ENCODE results near the gene MYH10.

The MYH10 gene

DNA sequence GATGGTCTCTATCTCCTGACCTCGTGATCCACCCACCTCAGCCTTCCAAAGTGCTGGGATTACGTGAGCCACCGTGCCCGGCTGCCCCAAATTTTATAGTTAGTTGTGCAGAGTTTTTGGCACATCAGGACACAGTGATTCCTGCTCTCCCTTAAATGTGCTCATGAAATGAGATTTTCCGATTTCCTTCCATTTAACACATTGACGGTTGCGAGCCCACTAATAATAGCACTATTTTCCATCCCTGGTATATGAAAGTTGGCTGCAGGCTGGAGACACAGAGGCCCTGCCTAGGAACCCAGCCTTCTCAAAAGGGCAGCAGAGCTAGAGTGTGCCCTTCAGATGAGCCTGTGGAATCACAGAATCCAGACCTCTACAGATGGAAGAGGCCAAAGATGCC is 17.4 kb upstream of the MYH10 start:
- DNase-seq = no peak

DNA sequence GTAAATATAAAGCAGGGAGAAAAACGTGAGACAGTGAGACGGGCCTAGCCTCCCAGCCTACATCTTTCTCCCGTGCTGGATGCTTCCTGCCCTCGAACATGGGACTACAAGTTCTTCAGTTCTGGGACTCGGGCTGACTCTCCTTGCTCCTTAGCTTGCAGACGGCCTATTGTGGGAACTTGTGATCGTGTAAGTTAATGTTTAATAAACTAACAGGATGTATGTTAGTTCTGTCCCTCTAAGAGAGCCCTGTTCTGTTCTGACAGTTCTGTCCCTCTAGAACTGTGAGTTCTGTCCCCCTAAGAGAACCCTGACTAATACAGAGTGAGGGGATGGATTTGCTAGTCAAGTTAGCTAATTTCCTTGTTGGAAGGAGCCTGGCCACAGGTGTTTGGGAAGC is 16.7 kb upstream of the MYH10 start:
- no peak for DNase-seq

DNA sequence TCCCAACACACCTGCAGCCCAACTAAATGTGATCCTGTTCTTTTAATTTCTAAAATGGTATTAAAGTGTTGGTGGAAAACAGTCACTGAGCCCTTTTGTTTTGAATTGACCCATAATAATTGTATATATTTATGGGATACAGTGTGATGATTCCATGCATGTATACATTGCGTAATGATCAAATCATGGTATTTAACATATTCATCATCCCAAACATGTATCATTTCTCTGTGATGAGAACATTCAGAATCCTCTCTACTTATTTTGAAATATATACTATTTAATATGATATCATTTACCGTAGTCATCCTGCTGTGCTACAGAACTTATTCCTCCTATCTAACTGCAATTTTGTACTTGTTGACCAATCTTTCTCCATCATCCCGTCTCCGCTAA is 14.0 kb upstream of the MYH10 start:
- no peak for DNase-seq

DNA sequence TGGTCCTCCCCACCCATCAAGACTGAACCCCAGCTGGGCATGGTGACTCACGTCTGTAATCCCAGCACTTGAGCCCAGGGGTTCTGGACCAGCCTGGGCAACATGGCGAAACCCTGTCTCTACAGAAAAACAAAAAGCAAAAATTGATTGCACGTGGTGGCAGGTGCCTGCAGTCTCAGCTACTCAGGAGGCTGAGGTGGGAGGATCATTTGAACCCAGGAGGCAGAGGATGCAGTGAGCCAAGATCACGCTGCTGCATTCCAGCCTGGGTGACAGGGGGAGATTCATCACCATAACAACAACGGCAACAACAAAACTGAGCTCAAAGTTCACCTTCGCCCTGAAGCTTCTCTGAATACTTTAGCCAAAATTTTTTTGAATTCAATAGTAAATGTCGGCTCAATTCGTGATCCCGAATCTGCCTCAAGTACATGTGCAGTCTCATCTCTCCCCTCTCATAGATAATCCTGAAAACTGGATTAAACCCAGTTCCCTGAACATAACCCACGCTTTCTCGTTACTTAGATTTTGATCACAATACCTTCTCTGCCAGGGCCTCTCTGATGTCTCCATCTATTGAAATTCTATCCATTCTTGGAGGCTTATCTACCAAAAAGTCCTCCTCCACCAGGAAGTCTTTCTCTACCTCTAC is 13.5 kb upstream of the MYH10 start:
- no peak for DNase-seq

DNA sequence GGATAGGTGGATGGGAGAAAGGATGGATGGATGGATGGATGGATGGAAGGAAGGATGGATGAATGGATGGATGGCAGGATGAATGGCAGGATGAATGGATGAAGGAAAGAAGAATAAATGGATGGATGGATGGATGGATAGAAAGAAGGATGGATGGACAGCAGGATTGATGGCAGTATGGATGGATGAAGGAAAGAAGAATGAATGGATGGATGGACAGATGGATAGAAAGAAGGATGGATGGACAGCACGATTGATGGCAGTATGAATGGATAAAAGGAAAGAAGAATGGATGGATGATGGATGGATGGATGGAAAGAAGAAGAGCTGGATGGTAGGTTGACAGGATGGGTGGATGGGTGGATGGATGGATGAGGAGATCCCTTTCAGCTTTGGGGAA is 9.2 kb upstream of the MYH10 start:
- no peak for DNase-seq

DNA sequence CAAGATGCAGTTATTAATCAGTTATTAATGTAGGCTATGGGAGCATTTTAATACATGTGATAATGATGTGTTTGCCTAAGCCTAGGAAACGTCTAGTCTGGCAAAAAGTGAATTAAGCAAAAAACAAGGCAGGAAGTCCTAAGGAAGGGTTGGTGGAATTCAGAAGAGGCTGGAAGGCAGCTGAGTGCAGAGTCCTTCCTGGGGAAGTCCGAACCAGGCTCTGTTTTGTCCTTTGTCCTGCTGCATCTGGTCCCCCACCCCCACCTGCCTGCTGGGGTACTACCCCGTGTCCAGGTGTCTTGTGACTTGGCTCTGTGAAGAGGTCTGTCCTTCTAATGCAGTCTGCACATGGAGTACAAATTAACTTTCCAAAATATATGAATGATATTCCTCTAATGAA is 1.5 kb upstream of the MYH10 start:
- no peak for DNase-seq

DNA sequence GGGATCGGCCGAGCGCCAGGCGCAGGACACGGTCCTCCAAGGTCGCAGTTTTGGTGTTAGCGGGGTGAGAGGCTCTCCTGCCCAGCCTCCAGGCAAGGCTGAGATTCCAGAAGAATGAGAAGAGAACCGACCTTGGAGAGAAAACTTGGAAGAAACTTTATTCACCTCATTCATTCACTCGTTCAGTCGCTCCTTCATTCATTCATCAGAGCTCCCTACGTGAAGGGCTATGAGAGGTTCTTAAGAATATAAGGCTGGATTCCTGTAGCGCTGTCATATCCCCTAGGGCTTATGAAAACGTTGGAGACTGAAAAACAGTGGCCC is 991 bp upstream of the MYH10 start:
- DNase-seq = no peak

DNA sequence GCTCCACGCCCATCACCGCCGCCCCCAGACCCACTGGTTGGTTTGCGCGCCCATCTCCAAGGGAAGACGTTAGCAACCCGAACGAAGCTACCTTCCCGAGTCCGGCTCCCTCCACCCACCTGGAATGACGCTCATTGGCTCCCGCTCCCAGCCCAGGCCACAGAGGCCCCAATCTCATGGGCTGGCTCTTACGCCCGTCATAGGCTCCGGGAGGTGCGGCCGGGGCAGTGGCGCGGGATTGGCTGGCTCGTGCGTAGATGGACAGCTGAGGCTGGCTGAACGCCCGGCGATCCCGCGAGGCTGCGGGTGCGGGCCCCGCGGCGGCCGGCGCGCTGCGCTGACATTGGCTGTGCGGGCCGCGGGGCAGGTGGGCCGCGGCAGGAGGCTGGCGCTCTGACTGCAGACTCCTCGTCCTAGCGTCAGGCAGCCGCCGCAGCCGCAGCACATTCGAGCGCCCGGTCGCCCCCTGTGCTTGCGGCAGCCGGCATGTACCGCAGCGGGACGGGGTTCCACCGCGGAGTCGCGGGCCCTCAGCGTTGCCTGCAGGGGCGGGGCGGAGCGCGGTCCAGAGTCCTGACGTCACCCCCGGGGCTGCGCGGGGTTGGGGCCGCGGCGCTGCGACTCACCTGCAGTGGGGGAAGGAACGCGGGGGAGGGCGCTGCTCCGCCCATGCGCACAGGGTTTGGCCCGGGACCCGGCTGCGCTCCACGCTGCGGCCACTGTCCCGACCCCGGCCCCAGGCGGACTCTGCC is 453 bp upstream of the MYH10 start:
- peak; percentile 98 for DNase-seq

DNA sequence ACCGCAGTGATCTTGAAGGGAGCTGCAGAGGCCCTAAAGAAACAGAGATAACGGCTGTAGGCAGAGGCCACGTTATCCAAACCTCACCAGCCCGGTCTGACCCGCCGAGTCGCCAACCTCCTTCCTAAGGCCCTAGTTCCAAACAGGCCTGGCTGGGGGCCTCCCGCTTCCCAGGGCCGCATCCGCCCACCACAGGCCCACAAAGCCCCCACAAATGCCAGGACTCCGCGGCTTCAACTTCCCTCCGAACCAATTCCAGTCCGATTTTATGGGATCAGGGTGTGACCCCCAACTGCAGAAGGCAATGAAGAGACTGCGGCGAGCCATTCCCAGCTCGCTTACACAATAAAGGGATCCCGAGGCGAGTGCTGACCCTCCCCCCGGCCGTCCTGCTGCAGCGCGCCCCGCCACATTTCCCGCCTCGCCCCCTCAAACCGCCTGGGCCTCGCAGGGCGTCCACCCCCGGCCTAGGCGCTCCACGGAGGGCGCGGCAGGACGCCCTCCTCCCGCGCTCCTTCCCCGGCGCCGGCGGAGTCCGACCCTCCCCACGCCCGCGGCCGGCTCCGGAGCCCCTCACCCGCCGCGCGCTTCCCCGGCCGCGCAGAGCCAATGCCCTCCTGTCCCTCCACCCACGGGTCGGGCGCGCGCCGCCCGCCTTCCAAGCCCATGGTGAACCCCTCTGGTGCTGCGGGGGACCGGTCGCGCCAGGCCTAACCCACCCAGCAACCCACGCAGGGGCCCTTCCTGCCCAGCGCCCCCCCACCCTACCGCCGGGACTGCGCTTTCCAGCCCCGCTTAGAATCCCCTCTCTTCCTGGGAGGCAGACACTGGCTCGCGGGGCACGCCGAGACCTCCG is 926 bp downstream of the MYH10 start:
- no peak for DNase-seq

DNA sequence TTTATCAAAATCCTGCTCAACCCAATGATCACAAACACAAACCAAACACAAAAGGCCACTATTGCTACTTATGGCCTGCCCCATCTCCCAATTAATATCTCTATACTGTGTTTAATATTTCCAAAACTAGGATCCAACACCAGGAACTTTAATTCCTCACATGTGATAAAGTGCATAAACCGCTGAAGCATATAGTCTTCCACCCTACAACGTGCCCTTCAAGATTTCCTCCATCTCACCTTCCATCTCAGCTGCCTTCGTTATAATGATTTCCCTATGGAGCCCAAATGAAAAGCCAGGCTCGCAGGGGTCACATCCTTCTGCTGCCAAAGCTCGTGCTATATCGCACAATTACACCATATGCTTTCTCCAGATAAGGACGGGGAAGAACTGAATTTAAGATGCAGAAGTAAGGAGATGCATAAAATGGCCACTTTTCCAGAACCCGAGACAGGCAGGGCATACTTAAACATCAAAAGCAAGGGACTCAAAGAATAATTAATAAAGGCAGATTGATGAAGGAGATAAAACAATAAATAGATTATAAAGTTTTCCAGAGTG is 1.8 kb downstream of the MYH10 start:
- DNase-seq = no peak

DNA sequence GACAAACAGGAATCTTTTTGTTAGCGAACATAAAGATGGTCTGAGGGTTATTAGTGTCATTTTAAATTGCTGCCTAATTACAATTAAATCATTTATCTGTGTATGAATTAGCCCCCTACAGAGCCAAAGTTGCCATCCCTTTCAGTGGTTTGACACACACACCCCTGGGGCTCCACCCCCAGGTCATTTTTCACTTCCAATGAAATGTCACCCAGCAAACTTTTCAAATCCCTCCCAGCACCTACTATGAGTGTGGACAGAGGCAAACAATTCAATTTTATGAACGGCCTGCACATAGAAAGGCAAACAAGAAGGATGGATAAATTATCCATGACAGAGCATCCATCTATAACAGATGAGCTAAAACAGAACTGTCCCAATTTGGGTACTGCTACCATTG is 2.4 kb downstream of the MYH10 start:
- DNase-seq = no peak

DNA sequence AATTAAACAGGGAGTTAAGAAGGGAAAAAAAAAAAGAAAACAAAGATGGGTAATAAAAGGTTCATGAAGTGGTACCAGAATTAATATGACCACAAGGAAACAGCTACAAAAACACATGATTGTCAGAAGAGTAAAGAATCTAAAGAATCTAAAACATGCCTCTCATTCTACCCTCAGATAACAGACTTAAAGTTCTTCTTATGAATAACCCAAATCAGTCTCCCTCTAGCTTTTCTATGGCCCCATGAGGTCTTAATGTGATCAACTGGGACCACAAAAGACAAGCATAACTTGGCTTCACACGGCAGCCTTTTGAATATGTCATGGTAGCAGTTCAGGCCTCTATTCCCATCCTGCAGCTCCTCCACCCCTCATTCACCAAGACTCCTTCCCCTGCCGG is 6.9 kb downstream of the MYH10 start:
- no peak for DNase-seq

DNA sequence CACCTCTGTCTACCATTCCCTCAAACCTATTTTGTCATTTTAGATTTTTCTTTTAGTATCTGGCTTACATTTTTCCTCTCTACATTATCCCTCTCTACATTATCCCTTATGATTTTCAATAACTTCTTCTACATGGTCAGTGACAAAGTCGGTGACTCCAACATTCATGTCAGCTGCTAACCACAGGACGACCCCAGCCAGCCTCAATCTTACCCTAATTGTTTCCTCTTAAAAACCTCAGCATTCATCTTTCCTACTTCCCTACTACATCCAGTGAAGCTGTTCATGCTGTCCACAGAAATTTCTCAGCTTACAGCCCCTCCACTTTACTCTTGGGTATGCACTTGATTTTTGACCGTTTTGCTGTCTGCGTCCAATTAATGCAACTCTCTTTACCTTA is 8.3 kb downstream of the MYH10 start:
- no peak for DNase-seq

DNA sequence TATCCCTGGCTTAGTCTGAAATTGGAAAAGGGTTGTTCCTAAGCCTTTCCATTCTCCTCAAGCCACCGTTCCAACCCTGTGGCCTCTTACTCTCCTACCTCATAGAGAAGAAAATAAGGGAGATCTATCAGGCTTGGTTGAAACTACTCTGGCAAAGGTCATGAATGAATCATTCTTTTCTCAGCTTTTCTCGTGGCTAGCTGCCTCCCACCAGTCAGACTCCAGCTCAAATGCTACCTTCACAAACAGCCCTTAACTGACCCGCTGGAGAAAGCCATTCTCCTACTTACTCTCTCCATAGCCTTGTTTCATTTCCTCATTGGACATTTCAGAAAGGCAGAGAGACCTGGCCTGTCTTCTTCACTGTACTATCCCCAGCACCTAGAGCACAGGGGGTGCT is 8.9 kb downstream of the MYH10 start:
- no peak for DNase-seq

DNA sequence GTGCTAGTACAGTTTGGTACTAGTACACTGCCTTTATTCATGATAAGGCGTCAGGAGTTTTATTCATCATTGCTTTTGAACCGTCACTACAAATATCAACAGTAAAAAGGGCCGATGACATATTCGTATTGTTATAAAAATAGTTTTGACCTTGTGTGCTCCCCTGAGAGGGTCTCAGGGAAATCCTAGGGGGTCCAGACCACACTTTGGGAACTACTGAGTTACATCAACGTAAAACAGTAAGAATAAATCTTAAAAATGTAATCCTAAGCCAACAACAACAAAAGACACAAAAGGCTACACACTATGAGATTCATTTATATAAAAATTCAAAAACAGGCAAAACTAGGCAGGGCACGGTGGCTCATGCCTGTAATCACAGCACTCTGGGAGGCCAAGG is 11.2 kb downstream of the MYH10 start:
- DNase-seq = no peak

DNA sequence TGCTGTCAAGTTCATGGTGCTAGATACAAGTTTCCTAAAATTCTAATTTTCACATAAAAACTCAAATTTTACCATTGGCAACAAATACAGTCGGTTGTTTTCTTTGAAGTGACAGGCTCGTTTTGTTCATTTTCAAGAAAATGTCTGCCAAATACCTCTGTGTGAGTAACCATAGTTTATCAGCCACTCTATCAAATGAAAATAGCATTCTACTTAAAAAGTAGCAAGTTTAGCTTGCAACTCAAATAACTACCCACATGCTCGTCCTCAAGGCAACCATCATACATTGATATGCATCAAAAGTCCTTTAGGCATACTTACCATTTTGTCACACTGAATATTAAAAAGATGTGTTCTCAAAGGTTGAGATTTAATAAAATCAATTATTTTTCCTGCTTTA is 11.7 kb downstream of the MYH10 start:
- no peak for DNase-seq

DNA sequence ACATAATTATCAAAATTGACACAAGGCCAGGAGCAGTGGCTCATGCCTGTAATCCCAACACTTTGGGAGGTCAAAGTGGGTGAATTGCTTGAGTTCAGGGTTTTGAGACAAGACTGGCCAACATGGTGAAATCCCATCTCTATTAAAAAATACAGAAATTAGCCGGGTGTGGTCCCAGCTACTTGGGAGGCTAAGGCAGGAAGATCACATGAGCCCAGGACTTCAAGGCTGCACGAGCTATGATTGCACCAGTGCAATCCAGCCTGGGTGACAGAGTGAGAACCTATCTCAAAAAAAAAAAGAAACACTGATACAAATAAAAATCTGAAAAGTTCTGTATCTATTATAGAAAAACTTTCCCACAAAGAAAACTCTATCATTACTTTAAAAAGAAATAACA is 15.5 kb downstream of the MYH10 start:
- DNase-seq = no peak

DNA sequence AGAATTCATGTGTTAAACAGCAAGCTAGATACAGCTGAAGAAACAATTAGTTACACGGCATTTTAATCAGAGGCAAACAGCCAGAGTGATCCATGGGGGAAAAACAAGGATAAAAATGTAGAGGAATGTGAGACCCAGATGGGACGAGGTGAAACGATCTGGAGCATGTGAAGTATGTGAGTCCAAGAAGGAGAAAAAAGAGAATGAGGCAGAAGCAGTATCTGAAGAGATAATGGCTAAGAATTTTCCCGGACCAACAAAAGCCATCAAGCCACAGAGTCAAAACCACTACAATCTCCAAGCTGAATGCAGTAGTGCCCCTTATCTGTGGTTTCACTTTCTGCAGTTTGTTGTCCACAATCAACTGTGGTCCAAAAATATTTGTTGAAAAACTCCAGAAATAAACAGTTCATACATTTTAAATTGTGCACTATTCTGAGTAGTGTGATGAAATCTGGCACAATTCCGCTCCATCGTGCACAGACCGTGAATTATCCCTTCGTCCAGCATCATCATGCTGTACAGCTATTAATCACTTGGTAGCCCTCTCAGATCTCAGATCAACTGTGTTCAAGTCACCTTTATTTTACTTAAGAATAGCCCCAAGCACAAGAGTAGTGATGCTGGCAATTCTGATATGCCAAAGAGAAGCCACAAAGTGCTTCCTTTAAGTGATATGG is 18.8 kb downstream of the MYH10 start:
- no peak for DNase-seq

DNA sequence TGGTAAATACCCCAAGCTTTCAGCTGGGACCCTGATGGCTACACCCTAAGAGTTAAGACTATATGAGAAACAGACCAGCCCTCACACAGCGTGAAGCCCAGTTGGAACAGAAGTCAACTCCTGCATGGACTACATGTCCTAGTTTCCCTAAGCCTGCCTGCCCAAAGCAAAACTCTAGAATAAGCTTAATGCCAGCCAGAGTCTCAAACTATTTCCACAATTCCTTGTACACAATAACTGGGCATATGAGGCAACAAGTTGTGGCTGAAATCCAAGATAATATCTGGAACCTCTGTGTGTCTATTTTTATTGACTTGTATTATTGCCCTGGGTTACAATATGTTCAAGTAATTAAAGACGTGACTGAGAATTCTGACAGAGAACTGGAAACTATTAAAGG is 19.4 kb downstream of the MYH10 start:
- DNase-seq = no peak

DNA sequence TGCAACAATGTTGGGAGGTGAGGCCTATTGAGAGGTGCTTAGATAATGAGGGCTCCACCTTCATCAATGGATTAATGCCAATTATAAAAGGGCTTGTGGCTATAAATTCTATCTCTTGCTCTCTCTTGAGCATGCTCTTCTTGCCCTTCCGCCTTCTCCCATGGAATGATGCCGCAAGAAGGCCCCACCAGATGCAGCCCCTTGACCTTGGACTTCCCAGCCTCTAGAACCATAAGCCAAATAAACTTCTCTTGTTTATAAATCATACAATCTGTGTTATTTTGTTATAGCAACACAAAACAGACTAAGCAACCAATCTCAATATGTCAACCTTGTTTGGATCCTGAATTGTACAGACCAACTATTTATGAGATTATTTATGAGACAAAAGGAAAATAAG is 20.0 kb downstream of the MYH10 start:
- no peak for DNase-seq

DNA sequence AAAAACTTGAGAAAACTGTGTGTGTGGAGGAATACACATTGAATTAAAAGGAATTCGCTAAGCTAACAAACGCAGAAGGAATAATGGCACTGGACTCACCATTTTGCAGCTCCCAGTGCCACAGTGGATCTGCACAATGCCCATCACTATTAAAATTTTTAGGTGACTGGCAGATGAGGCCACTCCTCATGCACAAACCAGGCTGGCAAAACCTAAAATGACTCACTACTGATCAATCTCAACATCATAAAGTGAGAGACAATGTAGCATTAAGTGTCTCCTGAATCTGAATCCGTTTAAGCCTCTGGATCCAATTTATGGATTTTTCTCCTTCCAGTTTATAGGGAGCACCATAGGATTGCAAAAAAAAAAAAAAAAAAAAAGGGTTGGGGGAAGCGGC is 20.6 kb downstream of the MYH10 start:
- DNase-seq = no peak

DNA sequence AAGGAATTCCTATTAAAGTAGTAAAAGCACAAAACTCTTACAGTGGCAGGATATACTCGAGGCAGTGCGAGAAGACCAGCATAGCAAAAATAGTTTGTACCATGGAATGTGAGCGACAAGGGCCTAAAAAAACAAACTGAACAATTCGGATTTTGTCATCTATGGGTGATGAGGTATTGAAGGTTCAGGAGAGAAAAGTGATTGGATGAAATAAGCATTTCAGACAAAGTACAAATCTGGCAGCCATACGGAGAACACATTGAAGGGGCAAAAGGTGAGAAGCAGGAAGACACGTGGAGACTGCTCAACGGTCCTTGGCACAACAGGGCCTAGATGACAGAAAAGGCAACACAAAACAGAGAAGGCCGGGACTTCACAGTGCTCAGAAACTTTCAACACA is 22.5 kb downstream of the MYH10 start:
- no peak for DNase-seq

DNA sequence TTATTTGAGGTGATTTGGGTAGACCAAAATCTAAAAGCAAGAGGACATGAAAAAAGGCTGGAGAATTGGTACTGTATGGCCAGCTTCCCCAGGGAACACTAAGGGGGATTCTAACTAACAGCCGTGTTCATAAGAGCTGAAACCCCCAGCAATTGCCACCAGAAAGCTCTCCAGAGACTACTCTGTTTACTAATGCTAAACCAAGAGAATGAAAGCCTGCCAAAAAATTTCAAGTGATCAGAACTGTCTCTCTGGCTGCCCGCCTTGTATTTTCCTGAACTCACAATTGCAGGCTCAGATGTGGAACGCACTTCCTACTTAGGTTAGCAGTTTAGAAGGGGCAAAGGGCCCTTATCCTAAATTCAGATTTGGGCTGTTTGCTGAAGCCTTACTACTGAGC is 24.1 kb downstream of the MYH10 start:
- no peak for DNase-seq

Data from GDM1 (cell line).